ENCODE measurements around the gene C20orf144. TPM values are rescaled to one million over a fixed set of nuclear protein-coding genes. Genes with fewer than 3 reads are reported as not detected.

The C20orf144 gene
- total RNA-seq, 2 donors from 2014 or later = 0.26 to 0.41 TPM

DNA sequence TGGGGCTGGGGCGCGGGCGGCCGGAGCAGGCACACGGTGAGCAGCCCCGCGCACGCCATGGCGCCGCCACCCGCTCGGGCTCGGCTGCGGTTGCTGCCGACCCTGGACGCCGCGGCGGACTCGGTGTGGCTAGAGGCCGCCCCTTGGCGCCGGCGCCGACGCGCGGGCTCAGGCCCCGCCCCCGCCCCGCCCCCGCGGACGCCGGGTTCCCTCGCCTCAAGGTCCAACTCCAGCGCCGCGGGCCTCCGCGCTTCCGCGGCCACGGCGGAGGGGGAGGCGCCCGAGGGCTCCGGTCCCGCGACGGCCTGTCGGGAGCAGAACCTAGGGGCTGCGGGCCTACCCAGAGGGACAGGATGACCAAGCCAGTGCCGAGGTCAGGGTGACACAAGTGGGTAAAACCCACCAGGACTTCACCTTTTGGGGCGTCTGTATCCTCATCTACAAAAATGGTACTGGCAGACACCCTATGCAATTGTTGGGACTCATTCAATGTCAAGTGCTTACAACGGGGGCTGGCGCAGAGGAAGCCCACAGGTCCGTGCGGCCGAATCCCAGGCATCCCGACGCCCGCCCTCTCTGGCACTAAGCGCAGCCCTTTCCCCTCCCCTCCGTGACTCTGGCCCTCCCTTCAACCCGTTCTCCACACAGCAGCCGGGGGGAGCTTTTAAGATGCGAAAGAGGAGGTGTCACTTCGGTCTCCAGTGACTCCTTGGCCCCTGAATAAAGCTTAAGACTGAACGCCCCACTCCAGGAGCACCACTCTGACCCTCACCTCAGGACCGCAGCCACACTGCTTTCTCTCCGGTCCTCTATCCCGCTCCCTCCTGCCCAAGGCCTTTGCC, 12.4 kb downstream of the C20orf144 start, which contains the start of gene NECAB3:
Gene NECAB3, minus strand, starts transcription at position 135 of the 842 bp plus-strand sequence. Its CDS starts 76 bp downstream, at position 59.
- Mint-ChIP-seq H3K27ac (peak within 1 kb of the TSS; percentile 63), H3K4me3 (peak within 1 kb of the TSS; percentile 77), H3K4me1 (peaks cover 18% of the 10 kb centered on the region), H3K9me3 (no peaks in the 10 kb centered on the region), H3K27me3 (no peaks in the 10 kb centered on the region), H3K36me3 (ENCODE audit: low read depth) (peaks cover 32% of the 10 kb centered on the region)
- ATAC-seq (replicated peaks) = peak; percentile 88

DNA sequence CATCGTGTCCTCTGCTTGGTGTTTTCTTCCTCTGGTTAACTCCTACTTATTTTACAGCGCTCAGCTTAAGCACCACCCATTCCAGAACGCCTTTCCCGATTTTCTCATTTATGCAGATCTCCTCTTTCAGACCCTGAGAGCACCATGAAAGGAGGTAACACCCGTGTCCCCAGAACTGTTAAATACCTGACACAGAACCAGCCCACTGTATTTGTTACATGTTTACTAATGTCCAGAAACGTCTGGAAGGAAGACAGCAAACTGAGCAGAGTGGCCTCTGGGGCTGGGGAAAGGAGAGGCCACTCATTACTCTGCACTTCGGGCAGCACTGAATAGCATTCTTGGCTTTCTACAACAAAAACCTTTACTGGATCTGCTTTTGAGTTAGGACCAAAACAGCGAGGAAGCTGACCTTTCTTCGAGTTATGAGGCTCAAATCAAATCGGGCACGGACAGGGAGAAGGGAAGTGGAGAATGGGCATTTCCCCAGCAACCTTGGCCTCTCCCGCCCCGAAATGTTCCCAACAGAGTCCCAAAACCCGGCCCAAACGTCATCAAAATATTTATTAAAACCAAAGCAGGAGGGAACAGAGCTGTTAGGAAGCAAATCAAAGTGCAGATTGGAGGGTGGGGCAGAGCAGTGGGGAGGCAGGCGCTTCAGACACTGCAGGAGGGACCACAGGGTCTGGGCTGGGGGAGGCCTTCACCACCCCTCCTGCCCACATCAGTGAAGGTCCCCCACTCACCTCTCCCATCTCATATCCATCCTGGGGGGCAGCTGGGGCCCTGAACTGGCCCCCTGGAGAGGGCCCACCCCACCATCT, 13.2 kb downstream of the C20orf144 start:
- Mint-ChIP-seq H3K4me3 (peak overlapping the region; percentile 66), H3K9me3 (no peaks in the 10 kb centered on the region), H3K27ac (peak overlapping the region; percentile 31), H3K36me3 (ENCODE audit: low read depth) (peaks cover 35% of the 10 kb centered on the region), H3K27me3 (no peaks in the 10 kb centered on the region), H3K4me1 (peaks cover 13% of the 10 kb centered on the region)
- no peak for ATAC-seq (replicated peaks)

DNA sequence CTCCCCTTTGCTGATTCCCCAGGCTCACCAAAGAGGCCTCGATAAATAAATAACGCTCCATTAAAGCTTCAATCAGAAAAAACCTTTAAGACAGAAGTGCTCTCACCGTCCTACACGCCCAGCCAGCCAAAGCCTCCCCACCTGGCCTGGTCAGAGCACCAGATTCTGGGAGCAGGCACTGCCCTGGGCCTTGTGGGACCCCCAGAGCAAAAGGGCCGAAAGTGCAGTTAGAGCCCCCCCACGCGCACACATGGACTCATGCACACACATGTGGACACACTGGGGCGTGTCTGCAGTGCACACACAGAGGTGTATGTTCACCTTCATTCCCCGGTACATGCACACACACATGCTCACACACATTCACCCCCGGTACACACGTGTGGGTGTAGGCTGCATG, 14.0 kb downstream of the C20orf144 start:
- Mint-ChIP-seq H3K36me3 (ENCODE audit: low read depth) (peaks cover 42% of the 10 kb centered on the region), H3K4me3 (no peak overlapping the region), H3K9me3 (no peaks in the 10 kb centered on the region), H3K27me3 (no peaks in the 10 kb centered on the region), H3K27ac (no peak overlapping the region), H3K4me1 (peaks cover 19% of the 10 kb centered on the region)
- ATAC-seq (replicated peaks) = no peak

DNA sequence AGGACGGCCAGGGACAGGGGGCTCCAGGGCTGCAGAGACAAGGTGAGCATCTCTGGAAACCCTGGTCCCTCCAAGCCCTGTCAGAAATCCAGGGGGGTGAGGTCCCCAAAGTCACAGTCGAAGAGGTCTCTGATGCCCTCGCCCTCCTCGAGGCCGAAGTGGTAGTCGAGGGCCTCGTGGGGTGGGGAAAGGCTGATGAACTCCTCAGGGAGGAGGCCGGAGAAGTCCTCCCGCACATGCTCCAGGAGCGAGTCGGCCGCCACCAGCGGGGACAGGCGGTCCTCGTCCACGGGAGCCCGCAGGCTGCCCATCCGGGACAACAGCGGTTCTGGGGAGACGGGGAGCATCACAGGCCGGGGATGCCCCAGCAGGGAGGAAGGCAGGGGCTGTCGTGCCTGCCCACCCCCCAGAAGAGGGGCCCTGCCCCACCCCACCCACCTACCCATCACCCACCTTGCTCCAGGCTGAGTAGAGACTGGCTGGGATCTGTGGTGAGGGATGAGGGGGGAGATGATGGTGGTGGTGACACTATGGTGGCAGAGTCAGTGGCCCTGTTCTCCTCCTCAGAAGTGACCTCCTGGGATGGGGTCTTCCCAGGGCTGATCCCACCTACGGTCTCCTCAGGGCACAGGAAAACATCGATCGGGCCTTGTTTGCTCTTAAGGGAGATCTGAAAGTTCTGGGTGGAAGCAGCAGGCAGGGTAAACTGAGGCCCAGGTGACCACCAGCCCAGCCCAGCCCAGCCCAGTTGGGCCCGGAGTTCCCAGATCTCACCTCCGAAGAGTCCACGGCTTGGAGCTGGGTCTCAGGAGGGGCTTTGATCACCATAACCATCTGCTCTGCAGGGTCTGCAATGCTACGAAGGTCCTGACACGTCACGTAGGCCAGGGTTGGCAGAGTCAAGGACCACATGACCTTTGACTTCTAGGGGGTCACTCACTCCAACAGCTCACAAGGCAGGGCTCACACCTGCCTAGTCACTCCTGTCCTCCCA, 14.8 kb downstream of the C20orf144 start:
- peaks cover 42% of the 10 kb centered on the region for H3K36me3 Mint-ChIP-seq (ENCODE audit: low read depth)
- peaks cover 26% of the 10 kb centered on the region for H3K4me1 Mint-ChIP-seq
- no peak overlapping the region for H3K27ac Mint-ChIP-seq
- no peak overlapping the region for H3K4me3 Mint-ChIP-seq
- no peaks in the 10 kb centered on the region for H3K27me3 Mint-ChIP-seq
- no peak for ATAC-seq (replicated peaks)
- H3K9me3 Mint-ChIP-seq = no peaks in the 10 kb centered on the region

DNA sequence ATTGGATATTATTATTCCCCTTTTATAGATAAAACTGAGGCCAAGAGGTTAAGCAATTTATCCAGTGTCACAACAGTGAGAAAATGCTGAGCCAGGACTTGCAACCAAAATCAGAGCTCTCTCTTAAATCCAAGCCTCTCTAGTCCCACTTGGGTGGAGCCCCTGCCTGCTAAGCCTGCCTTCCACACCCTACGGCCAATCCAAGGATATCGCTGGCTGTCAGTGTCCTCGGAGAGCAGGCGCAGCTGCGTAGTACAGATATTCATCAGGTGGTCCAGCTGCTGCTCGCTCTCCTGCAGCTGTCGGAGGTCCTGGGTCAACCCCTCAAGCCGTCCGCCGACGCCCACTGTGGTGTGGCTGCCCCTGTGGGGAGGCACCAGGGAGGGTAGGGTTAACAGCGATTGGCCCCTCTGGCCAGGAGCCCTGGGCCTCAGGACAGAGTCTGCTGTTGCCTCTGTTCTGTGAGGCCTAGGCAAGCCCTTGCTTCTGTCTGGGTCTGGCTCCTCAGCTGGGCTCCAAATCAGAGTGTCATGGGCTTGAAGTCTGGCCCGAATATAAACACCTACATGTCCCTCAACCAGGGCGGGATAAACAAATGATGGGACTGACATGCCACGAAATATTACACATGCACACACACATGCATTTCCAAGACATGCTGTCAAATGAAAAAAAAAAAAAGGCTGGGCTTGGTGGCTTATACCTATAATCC, 16.0 kb downstream of the C20orf144 start:
- Mint-ChIP-seq H3K4me1 (peaks cover 29% of the 10 kb centered on the region), H3K36me3 (ENCODE audit: low read depth) (peaks cover 49% of the 10 kb centered on the region), H3K27ac (peak overlapping the region; percentile 74), H3K4me3 (peak overlapping the region; percentile 46), H3K9me3 (no peaks in the 10 kb centered on the region), H3K27me3 (no peaks in the 10 kb centered on the region)
- no peak for ATAC-seq (replicated peaks)

DNA sequence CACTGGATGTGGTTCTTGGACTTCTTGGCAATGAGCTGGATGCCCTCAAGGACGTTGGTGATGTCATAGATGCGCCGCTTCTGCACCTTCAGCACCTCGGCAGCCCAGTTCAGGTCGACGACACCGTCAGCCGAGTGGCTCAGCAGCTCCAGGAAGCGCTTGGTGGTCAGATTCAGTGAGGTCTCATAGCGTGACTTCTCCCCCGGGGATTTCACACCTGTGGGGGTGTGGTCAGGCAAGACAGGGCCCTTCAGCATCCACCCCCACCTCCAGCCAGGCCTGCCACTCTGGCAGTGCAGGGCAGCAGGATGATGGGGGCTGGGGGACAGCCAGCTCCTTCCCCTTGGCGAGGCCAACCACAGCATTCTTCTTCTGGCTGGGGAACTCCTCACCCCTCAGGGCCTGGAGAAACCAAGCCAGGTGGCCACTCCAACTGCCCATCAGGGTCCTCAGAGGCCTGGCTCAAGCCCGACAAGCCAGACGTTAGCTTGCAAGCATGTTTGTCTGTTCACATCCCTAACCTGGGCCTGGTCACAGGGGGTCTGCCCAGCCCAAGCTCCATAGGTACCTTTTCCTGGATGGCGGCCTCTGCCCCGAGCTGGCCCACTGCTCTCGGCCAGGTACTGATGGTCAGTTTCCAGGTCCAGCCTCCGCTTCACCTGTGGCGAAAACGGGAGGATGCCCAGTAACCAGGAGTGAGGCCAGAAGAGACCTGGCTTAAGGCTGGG, 17.8 kb downstream of the C20orf144 start:
- peak; percentile 80 for ATAC-seq (replicated peaks)
- Mint-ChIP-seq H3K27ac (peak overlapping the region; percentile 74), H3K36me3 (ENCODE audit: low read depth) (peaks cover 54% of the 10 kb centered on the region), H3K9me3 (no peaks in the 10 kb centered on the region), H3K4me3 (peak overlapping the region; percentile 46), H3K27me3 (no peaks in the 10 kb centered on the region), H3K4me1 (peaks cover 27% of the 10 kb centered on the region)

DNA sequence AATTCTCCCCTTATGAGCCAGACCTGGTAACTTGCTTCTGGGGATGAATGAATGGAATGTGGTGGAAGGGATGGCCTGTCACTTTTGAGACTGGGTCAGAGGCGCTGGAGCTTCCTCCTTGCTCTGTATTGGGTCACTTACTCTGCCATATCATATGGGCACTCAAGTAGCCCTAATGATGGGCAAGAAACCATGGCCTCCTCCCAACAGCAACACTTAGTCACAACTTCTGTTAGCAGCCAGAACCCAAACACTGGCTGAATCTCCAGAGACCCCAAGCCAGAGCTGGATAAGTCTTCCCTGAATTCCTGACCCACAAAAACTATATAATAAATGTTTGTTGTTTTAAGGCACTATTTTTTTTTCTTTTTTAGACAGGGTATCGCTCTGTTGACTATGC, 18.6 kb downstream of the C20orf144 start:
- peak overlapping the region; percentile 46 for H3K27ac Mint-ChIP-seq
- peaks cover 23% of the 10 kb centered on the region for H3K4me1 Mint-ChIP-seq
- peak overlapping the region; percentile 46 for H3K4me3 Mint-ChIP-seq
- H3K36me3 Mint-ChIP-seq (ENCODE audit: low read depth) = peaks cover 61% of the 10 kb centered on the region
- H3K9me3 Mint-ChIP-seq = no peaks in the 10 kb centered on the region
- no peaks in the 10 kb centered on the region for H3K27me3 Mint-ChIP-seq
- no peak for ATAC-seq (replicated peaks)

DNA sequence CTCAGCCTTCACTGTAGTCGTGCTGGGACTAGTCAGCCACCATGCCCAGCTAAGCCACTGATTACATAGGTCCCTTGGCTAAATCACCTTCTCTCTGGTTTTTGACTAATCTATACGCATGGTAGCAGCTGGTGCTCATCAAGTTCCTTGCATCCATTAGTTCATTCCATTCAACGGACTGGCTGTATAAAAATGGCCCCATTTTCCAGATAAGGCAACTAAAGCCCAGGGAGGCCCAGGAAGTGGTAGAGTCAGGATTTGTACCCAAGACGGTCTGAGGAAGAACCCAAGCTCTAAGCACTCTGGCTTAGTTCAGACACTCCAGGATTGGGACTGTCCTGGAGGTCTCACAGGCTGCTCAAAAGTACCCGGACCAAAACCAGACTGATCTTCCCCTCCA, 19.2 kb downstream of the C20orf144 start:
- Mint-ChIP-seq H3K27ac (peak overlapping the region; percentile 51), H3K4me3 (peak overlapping the region; percentile 40), H3K4me1 (peaks cover 23% of the 10 kb centered on the region), H3K9me3 (no peaks in the 10 kb centered on the region), H3K27me3 (no peaks in the 10 kb centered on the region), H3K36me3 (ENCODE audit: low read depth) (peaks cover 60% of the 10 kb centered on the region)
- no peak for ATAC-seq (replicated peaks)

DNA sequence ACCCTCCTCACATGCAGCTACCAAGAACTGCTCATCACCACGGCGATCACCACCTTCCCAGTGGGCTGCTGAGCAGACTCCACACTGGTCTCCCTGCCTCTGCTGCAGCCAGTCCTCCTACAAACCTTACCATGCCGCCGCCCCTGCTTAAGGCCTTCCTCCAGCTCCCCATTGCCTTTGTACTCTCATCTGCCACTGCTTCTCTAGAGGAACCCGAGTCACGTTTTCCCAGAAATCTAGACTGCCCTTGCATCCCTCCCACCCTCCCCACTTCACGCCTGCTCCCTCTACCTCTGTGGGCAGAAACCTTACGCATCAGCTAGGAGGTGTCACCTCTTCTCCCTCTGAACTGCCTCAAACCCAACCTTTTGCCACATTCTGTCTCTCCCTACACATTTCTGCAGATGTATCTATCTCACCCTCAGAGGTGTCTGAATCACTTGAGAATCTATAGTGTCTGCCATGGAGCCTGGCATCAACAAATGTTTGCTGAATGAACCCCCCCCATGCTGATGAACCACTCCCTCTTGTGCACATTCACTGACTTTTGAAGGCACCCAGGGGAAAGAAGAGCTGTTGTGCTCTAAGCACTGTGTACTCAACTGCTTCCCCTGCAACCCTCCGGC, 19.7 kb downstream of the C20orf144 start:
- no peaks in the 10 kb centered on the region for H3K9me3 Mint-ChIP-seq
- H3K36me3 Mint-ChIP-seq (ENCODE audit: low read depth) = peaks cover 55% of the 10 kb centered on the region
- H3K27ac Mint-ChIP-seq = peak overlapping the region; percentile 51
- peaks cover 28% of the 10 kb centered on the region for H3K4me1 Mint-ChIP-seq
- no peak for ATAC-seq (replicated peaks)
- H3K27me3 Mint-ChIP-seq = no peaks in the 10 kb centered on the region
- H3K4me3 Mint-ChIP-seq = peak overlapping the region; percentile 40

DNA sequence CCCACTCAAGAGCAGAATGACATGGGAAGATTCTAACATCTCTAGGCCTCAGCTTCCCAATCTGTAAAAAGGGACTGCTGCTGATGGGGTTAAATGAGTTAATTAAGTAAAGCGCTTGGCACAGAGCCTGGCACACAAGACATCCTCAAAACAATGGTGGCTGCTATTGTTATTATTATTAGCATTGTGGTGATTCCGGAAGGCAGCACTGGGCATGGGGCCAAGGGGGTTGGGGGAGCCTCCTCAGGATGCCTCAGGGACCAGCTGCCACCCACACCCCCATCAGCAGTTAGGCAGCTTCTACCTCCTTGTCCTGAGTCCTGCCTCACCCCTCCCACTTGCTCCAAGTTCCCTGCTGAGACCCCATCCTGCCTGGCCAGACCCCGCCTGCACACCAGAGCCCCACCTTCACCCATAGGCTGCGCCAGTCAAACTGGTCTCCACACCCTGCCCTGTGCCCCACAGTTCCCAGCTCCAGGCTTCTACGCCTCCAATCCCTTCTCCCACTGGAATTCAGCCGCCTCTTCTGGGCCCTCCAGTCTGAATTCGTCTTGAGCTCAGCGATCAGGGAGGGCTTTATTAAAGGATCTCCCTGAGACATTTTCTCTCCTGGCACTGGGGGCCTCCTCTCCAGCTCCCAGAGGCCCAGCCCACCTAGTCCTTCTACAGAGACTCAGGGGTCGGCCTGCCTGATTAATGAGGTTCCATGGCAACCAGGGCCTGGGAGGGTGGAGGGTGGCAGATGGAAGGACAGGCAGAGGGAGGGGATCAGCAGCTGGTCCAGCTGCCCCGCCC, 22.6 kb downstream of the C20orf144 start:
- ATAC-seq (replicated peaks) = no peak
- Mint-ChIP-seq H3K4me1 (peaks cover 36% of the 10 kb centered on the region), H3K36me3 (ENCODE audit: low read depth) (peaks cover 27% of the 10 kb centered on the region), H3K4me3 (peak overlapping the region; percentile 85), H3K27me3 (no peaks in the 10 kb centered on the region), H3K27ac (peak overlapping the region; percentile 84), H3K9me3 (no peaks in the 10 kb centered on the region)

DNA sequence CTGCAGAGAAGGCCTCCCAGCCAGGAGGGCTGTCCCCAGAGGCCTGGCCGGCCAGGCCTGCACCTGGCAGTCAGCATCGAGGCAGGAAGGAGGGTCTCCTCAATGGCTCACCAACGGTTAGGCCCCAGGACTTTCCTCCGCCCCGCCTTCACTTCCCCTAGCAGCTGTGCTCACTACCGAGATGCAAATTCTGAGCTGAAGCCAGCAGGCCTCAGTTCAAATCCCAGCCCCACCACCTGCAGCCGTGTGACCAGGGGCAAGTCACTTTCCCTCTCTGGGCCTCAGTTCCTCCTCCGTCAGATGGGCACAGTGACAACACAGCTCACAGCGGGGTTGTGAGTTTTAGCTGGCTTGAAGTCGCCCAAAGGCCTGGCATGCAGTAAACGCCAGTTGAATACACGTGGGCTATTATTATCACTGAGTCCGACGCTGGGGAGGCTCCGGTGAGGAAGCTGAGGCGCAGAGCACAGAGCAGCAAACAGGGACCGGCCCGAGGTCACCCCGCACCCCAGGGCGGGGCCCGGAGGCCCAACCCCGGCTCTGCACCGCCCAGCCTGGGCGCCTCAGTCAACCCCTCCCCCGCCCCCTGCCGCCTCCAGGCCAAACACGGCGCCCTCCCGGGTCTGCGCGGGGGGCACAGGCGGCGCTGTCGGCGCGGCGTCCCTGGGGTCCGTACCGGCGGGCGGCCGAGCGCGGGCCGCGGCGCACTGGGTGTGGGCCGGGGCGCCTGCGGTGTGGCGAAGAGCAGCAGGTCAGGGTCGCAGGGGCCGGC, 23.4 kb downstream of the C20orf144 start:
- Mint-ChIP-seq H3K9me3 (no peaks in the 10 kb centered on the region), H3K4me3 (peak overlapping the region; percentile 85), H3K27ac (peak overlapping the region; percentile 84), H3K27me3 (no peaks in the 10 kb centered on the region), H3K4me1 (peaks cover 39% of the 10 kb centered on the region), H3K36me3 (ENCODE audit: low read depth) (peaks cover 24% of the 10 kb centered on the region)
- peak; percentile 54 for ATAC-seq (replicated peaks)

Measured in activated T-helper 17 cell treated with anti-CD3 and anti-CD28 coated beads, Interleukin-2, amount 50 U/mL, for 72 hours (primary cell).